HTR-8/SVneo (cell line): Measurements from ENCODE around the gene KMT5B.
A peak's percentile ranks its signal among the peaks of the same experiment; 100 is the strongest.

ENCODE experiments used
- DNase-seq: peaks from one replicate; pipeline ENCODE4 v3.0.0; 2011; ENCODE audit warnings: low spot score, mixed read lengths; ENCODE audit not compliant: insufficient read length
- FAIRE-seq: peaks from 2 replicates; lab custom pipeline; 2011; peaks lifted over from hg19 to GRCh38; lab: Jason Lieb, UNC

Gene KMT5B

GRCh38 chr11:68148071-68148805, 64.9 kb downstream of the KMT5B start:
- DNase-seq (no peak), FAIRE-seq (no peak)

GRCh38 chr11:68146704-68147474, 66.2 kb downstream of the KMT5B start:
- FAIRE-seq, result peak; percentile 76
- DNase-seq, result peak; percentile 75

GRCh38 chr11:68146010-68146540, 67.0 kb downstream of the KMT5B start:
- FAIRE-seq (no peak), DNase-seq (no peak)

DNA sequence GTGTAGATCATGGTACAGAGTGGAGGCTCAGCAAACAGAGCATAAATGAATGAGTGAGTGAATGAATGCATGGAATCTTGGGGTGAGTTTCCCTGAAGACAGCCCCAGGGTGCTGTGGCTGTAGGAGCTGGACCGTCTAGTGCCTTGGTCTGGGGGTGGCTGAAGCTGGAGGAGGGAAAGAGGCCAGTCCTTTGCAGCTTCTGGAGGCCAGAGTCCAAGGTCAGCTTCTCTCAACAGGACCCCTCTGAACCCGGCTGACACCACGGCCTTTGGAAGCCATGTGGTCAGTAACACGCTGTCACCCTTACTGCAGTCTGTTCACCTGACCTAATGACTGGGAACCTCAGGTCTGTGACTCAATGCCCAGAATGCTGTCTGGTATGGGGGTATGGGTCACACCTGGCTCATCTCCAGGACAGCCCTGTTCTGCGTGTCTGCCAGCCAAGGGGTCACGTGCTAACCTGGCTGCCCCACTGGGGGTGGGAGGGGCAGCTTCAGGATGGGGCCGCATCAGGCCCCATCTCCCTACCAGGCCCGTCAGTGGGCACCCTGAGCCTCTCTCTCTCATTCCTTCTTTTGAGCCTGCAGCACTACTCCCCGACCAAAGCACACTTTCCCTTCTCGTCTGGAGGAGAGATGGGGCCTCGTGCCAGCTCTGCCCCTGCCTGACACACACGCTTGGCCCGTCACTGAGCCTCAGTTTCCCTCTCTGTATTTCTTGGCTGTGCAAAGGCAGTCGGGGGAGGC, 67.8 kb downstream of the KMT5B start:
- DNase-seq (no peak), FAIRE-seq (peak; percentile 74)

DNA sequence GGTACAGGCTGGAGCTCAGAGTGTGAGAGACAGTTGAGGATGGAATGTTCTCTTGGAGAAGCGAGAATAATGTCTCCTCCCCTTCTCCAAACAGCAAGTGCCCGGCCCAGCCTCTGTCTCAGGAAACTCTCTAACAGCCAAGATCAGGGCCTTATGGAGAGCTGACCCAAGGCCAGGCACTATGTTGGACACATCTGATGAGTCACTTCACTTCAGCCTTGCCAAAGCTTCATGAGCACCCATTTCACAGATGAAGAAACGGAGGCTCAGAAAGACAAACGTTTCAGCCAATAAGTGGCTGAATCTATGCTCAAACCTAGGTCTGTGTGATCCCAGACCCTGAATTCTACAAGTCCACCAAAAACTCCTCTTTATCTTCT, 69.8 kb downstream of the KMT5B start:
- DNase-seq (no peak), FAIRE-seq (no peak)

DNA sequence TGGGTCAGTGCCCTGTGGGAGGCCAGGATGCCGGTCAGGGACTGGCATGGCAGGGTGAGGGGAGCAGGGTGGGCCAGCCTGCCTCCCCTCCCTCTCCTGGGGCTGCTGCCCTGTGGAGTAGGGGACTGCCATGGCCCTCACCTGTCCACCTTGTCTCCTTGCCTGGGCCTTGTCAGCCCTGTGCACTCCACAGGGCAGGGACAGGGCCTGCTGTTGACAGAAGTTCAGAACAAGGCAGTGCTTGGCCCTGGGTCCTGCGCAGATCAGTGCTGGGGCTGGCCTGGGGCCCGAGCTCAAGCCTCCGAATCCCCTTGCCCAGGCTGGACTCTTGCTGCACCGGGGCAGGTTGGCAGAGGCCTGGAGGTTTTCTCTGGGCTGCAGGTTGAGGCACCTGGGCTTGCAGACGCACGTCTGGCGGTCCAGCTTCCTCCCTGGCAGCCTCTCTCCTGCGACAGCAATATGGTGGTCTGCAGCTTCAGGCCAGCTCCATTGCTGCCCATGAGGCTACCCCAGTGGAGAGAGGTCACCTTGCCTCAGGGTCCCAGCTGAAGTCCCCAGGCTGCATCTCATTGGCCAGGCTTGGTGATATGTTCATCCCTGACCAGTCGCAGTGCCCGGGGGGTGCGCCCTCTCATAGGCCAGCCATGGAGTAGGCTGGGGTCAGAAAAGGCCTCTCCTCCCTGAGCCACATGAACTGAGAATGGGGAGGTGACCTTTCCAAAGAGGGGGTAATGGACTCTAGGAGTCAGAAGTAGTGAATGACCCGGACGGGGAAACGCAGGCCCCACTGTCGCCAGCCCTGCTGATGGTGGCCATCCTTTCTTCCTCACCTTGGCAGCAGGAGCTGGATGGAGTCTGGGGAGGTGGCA, 70.4 kb downstream of the KMT5B start:
- FAIRE-seq (no peak), DNase-seq (no peak)

DNA sequence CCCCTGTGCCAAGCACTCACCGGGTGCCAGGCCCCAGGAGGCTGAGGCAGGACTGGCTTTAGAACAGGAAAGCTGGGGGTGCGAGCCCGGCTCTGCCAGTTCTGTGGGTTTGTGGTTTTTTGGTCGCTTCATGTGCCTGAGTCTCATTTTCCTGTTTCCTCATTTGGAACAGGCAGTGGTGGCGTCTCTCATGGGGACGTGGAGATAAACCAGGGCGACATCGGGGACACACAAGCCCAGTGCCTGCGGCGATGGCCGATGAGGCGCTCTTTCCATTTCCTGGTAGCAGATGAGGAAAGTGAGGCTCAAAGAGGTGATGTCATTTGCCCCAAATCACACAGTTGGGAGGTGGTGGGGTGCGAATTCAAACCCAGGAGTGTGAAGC, 71.1 kb downstream of the KMT5B start:
- FAIRE-seq (no peak), DNase-seq (no peak)

GRCh38 chr11:68141246-68142027, 71.7 kb downstream of the KMT5B start:
- peak; percentile 9 for FAIRE-seq
- no peak for DNase-seq

GRCh38 chr11:68140496-68141245, 72.4 kb downstream of the KMT5B start:
- DNase-seq, result no peak
- no peak for FAIRE-seq

GRCh38 chr11:68138237-68138636, 74.9 kb downstream of the KMT5B start:
- no peak for DNase-seq
- no peak for FAIRE-seq

- FAIRE-seq (no peak), DNase-seq (no peak)
Observed at GRCh38 chr11:68137833-68138232, 75.3 kb downstream of the KMT5B start.

GRCh38 chr11:68136866-68137265, 76.2 kb downstream of the KMT5B start:
- no peak for FAIRE-seq

DNA sequence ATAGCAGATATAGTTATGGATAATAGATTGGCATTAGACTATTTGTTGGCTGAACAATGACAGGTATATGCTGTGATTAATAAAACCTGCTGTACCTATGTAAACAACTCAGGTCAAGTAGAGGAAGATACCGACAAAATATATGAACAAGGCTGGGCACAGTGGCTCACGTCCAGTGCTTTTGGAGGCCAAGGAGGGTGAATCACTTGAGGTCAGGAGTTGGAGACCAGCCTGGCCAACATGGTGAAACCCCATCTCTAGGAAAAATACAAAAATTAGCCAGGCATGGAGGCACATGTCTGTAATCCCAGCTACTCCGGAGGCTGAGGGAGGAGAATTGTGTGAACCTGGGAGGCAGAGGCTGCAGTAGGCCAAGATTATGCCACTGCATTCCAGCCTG, 77.9 kb downstream of the KMT5B start:
- FAIRE-seq, result no peak
- DNase-seq, result no peak

More at GRCh38 chr11:68136866-68137265, 76.2 kb downstream of the KMT5B start:
- DNase-seq, result no peak

DNA sequence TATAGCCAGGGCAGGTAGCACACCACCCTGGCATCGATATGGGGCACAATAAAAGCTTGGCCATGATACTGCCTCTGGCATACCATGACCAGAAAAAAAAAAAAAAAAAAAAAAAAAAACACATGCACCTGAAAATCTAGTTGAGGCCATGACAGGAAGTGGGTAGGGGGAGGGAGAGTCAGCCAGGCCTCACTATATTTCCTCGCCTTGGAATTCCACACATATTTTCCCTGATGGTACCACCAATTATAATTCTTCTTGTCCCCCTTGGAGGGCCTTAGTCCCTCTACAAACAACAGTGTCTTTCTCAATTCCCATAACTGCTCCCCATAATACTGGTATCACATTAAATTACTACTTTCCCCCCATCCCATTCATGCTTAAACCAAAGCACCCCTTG, 79.3 kb downstream of the KMT5B start:
- FAIRE-seq (no peak), DNase-seq (no peak)

GRCh38 chr11:68130121-68130520, 83.0 kb downstream of the KMT5B start:
- no peak for DNase-seq
- peak; percentile 67 for FAIRE-seq

DNA sequence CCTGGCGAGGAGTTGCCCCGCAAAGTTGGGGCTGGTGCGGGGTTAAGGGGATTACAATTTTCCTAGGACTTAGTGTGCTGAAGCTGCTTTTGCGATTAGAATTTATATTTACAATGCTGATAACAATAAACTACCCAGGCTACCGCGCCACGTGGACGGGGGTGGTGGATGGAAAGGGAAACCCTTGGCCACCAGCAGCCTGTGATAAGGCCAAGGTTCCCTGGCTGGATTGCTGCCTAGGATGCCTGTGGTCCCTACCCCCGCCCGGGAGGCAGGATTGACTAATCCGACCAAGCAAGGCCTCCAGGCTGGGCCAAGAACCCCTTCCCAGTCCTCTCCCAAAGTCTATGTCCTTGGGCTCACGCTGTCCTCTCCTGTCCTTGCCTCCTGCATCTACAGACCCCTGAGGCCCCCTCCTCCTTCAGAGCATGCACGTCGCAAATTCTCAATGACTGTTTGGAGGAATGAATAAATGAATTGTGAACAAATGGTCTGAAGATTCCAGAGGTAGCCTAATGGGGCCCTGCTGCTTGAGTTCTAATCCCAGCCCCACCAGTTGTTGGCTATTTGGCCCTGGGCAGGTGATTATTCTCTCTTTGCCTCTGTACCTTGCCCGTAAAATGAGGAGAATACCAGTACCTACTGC, 84.3 kb downstream of the KMT5B start:
- no peak for DNase-seq
- no peak for FAIRE-seq

- no peak for DNase-seq
Observed at GRCh38 chr11:68127714-68128681, 85.1 kb downstream of the KMT5B start.

More at GRCh38 chr11:68127714-68128681, 85.1 kb downstream of the KMT5B start:
- no peak for FAIRE-seq
